Skeletal muscle cell (primary cell): ENCODE measurements around the gene PTPRN2.

Experiments used
- DNase-seq: peaks from one replicate; pipeline ENCODE4 v3.0.0-alpha.2; 2010; ENCODE audit warnings: low read depth
- H3K4me3 ChIP-seq: 2 replicates; pipeline ENCODE4 v1.5.1; 2011; ENCODE audit warnings: low read depth, mild to moderate bottlenecking, control low read depth, low read length, moderate library complexity

Gene PTPRN2

GRCh38 chr7:157555944-157556641, 1031.5 kb downstream of the PTPRN2 start:
- DNase-seq = no peak
- H3K4me3 ChIP-seq = no peak overlapping the region

- DNase-seq = no peak
- H3K4me3 ChIP-seq = no peak overlapping the region
Measured at GRCh38 chr7:157555313-157555712, 1032.3 kb downstream of the PTPRN2 start.

DNA sequence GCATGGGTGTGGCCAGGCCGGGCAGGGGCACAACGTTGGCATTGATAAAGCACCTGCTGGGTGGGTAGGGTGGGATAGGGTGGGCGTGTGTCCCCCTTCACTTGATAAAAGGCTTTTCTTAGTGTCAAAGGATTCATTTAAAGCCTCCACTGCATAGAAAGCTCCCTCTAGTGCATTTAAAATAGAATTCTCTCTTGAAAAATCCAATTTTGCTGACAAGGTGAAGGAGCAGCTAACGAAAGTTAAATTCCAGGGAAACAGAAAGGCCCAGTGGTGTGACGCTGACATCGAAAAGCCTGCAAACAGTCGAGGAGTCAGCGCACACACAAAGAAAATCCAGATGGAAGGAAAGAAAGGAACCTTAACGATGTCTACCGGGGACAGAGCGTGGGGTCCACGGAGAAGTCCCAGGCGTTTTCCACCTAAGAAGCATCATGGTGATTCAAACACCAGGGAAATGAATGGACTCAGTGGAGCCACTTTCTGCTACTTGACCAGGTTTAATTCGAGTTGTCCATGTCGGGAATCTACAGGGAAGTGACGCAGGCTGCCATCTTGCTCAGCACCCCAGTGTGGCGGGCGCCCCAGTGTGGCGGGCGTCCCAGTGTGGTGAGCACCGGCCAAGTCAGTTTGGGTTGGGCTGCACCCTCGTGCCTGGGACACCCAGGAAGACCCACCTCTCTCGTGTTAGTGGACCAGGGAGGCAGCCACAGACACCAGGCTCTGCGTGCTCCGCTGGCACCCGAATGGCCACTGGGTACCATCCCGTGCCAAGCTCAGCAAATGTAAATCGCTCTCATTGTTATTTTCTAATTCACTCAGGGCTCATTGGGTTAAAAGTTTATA, 1033.0 kb downstream of the PTPRN2 start:
- DNase-seq = no peak
- no peak overlapping the region for H3K4me3 ChIP-seq

GRCh38 chr7:157553256-157553655, 1034.4 kb downstream of the PTPRN2 start:
- no peak for DNase-seq
- no peak overlapping the region for H3K4me3 ChIP-seq

- H3K4me3 ChIP-seq = no peak overlapping the region
- no peak for DNase-seq
Measured at GRCh38 chr7:157552295-157552993, 1035.2 kb downstream of the PTPRN2 start.

DNA sequence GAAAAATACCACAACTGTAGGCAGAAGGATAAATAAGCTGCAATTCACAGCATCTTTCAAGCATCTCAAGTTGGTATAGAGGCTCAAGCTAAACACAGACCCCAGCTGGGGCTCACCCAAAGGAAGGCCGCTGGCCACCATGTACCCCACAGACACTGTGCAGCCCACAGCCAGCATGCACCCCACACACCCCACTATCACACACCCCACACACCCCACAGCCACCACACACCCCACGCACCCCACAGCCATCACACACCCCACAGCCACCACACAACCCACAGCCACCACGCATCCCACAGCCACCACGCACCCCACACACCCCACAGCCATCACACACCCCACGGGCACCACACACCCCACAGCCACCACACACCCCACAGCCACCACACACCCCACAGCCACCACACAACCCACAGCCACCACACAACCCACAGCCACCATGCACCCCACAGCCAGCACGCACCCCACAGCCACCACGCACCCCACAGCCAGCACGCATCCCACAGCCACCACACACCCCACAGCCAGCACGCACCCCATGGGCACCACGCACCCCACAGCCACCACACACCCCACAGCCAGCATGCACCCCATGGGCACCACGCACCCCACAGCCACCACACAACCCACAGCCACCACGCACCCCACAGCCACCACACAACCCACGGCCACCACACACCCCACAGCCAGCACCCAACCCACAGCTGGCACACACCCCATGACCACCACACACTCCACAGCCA, 1036.1 kb downstream of the PTPRN2 start:
- DNase-seq = no peak
- no peak overlapping the region for H3K4me3 ChIP-seq

DNA sequence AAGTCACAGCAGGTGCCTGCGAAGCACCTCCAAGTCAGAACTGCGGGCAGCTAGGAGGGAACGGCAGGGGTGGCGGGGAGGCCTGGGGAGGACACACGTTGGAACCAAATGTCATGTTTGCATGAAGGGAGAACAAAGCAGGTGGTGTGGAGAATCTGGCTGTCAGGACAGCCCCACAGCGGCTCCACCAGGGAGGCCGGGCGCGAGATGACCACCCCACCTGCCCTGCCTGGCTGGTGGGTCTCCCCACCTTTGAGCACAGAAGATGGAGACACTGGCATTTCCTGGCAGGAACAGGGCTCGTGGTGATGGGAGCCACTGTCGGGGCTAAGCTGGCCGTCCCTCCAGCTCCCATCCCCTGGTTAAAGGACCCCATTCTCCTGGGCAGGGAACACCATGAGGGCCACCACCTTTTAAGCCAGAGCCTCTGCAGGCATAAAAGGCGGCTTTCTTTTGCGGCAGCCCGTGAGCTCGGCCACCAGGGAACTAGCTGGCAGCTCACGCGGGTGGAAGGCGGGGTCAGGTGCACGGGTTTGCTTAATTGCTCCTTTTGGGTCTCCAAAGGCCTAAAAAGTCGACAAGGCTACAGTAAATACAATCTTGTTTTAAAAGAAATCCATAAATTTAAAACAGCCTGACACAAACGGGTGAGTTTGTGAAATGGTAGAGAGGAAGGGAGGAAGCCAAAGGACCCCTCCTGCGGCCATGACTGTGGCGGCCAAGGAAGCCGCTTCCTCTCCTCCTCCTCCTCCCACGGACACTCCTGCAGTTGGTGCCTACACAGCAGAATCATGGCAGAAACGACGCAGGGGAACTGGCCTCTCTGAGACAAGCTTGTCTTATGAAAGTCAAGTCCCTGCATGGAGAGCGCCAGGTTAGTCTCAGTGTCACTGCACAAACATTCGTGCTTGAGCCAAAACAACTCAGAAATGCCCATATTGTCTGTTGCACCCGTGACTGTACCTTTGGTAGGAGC, 1037.0 kb downstream of the PTPRN2 start:
- no peak for DNase-seq
- H3K4me3 ChIP-seq = no peak overlapping the region

DNA sequence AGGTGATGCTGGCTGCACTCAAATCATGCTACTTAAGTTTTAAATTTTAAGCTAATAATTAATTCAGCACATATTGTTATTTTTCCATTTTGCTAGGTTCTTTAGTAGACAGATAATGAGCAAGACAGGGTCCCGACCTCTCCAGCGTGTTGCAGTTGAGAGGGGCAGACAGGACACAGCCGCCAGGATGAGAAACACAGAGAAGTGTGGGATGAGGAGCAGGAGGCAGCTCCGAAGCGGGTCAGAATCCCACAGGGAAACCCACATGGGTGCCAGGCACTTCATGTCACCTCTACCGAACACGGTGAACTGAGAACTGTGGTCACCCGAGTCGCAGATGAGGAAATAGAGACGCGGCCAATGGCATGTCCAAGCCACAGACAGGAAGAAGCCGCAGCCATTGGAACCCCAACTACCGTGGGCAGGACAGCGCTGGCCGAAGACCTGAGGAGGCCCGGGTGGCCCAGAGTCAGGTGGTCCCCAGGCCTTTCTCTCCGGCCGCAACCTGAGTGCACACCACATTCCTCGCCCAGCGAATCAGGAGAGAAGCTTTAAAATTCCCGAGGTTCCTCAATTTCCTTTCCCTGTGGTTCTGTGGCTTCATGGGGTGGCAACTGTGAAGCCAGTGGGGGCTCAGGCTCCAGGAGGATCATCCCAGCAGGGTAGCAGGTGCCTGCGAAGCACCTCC, 1037.9 kb downstream of the PTPRN2 start:
- DNase-seq = no peak

DNA sequence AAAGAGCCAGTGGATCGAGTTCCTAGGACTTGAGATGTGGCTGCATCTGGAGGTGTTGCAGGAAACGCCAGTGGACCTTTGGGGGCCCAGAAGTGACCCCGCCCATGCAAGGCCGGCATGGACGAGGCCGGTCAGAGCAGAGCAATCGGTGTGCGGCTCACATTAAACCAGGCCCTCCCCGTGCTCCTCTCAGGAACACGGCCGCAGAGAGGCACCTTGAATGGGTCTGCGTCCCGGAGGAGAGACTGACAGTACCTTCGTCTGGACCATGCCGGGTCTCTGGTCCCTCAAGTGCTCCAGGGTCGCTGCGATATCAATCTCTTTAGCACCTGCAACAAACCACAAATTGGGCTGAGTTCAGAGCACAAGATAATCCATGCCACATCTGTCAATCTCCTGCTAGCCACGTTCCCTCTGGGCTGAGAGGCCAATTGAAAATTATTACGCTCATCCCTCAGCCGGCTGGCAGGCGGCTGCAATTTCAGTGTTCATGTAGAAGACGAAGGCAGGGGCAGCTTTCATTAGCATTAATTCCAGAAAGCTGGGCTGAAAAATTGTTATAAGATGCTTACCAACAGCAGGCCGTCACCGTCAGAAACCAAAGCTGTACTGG, 1038.8 kb downstream of the PTPRN2 start:
- no peak for DNase-seq
- H3K4me3 ChIP-seq = no peak overlapping the region

More for the DNA sequence above, 1037.9 kb downstream of the PTPRN2 start:
- no peak overlapping the region for H3K4me3 ChIP-seq

GRCh38 chr7:157547611-157548010, 1040.0 kb downstream of the PTPRN2 start:
- no peak for DNase-seq
- H3K4me3 ChIP-seq = no peak overlapping the region

GRCh38 chr7:157547102-157547501, 1040.5 kb downstream of the PTPRN2 start:
- no peak for DNase-seq

GRCh38 chr7:157545681-157546060, 1042.0 kb downstream of the PTPRN2 start:
- H3K4me3 ChIP-seq = no peak overlapping the region
- DNase-seq = no peak

More at GRCh38 chr7:157547102-157547501, 1040.5 kb downstream of the PTPRN2 start:
- no peak overlapping the region for H3K4me3 ChIP-seq

- DNase-seq = no peak
- H3K4me3 ChIP-seq = no peak overlapping the region
Measured at GRCh38 chr7:157544980-157545680, 1042.5 kb downstream of the PTPRN2 start.

- no peak overlapping the region for H3K4me3 ChIP-seq
- DNase-seq = no peak
Measured at GRCh38 chr7:157544226-157544625, 1043.4 kb downstream of the PTPRN2 start.

GRCh38 chr7:157543791-157544190, 1043.8 kb downstream of the PTPRN2 start:
- DNase-seq = no peak
- no peak overlapping the region for H3K4me3 ChIP-seq

- no peak overlapping the region for H3K4me3 ChIP-seq
- no peak for DNase-seq
Measured at GRCh38 chr7:157543276-157543675, 1044.3 kb downstream of the PTPRN2 start.
